HUDEP-2 (cell line): ENCODE measurements around the gene GJB1.
A peak's percentile ranks its signal among the peaks of the same experiment; 100 is the strongest.
"Not testable (repeated sequence)": the region's sequence is repeated elsewhere in the genome, so short reads cannot be mapped to it uniquely, and the experiment has no call there.

Source experiments
- DNase-seq, 76 experiments: peaks; one replicate each; lab custom pipeline; 2025; ENCODE audit not compliant: unreplicated experiment in 76 of 76; lab: John Stamatoyannopoulos, UW

Gene GJB1

DNA sequence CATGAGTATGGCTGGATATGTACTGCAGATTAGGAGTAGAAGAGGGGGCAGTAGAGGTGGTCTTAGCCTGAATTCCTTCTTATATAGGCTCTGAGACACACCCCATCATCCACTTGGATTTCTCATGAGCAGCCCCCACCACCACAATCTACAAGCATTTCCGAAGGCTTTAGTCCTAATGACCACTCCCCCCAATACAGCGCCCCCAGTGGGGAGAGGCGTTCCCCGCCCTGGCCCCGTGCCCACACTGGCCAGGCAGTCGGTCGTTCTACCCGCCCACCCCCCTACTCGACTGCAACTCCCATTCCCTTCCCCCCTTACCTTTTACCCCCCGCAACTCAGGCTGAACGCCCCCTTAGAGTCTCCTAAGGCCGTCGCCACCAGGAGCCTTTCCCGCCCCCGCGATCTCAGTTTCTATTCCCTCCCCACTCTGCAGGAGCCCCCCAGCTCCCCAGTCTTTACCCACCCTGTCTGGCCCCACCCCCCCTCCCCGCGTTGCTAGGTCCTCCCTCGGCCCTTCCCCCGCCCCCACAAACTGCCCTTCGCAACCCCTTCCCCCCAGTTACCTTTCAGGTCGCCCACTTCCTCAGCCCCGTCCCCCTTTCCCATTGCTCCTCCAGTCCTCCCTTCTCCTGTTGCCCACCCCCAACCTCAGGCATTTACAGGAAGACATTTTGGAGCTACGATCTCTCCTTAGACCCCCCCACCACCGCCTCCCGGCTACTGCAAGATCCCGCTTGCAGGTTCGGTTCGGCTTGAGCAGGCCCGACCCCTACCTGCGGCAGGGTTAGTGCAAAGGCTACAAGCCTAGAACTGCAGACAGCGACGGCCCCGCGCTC, 30.4 kb downstream of the GJB1 start:
- DNase-seq, result peak in 48 of 76 experiments; percentile 0 to 58 (median 18)

DNA sequence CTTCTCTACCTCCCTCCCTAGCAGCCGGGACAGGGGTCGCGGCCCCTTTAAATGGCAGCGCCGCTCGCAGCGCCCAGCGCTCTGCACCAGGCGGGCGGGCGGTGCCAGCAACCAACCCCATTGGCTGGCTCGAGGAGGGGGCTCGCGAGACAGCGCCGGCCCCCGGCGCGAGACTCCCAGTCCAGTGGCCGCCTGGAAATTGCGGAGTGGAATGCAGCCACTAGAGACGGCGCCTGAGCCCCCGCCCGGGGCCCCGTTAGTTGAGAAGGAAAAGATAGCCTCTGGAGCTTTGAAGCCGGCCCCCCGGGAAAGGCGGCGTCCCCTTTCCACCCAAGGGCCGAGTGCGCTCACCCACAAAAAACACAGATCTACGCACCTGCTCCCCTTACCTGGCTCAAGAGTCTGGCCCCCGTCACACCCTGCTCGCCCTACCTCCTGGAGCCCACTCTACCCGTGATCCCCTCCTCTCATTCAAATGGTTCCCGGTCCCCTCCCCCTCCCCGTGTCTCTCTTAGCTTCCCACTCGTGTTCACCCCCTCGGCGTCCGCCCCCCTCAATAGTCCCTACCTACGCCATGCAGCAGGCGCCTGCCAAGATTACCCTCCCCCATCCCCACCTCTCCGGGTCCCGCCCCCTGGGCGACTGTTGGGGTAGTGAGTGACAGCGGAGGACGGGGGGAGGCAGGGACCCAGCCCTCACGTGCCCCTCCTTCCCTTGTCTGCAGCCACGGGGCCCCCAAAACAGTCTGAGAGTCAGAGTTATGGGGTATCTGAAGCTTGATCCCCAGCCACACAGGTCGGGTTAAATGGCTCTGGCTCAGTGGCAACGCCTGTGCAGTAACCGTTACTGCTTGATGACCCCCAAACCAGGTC, 31.3 kb downstream of the GJB1 start, which contains the start of gene ZMYM3:
Gene ZMYM3 (minus strand): TSS at position 49 of the 872 bp plus-strand sequence. CDS start 885 bp downstream, outside the sequence.
- DNase-seq, result peak in 74 of 76 experiments; percentile 1 to 83 (median 61)

GRCh38 chrX:71256051-71256450, 33.0 kb downstream of the GJB1 start:
- no peak for DNase-seq

DNA sequence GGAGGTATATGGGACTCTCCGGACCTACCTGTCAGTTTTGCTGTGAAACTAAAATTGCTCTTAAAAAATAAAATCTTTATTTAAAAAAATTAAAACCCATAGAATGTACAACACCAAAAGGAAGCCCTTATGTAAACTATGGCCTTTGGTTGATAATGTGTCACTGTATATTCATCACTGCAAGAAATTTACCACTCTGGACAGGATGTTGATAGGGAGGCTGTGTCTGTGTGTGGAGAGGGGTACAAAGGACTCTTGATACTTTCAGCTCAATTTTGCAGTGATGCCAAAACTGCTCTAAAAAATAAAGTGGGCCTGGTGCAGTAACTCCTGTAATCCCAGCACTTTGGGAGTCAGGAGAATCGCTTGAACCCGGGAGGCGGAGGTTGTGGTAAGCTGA, 33.8 kb downstream of the GJB1 start:
- no peak for DNase-seq

GRCh38 chrX:71268624-71269023, 45.6 kb downstream of the GJB1 start:
- not testable (repeated sequence) for DNase-seq

GRCh38 chrX:71269801-71270395, 46.9 kb downstream of the GJB1 start:
- no peak for DNase-seq

GRCh38 chrX:71272313-71272712, 49.3 kb downstream of the GJB1 start:
- DNase-seq, result not testable (repeated sequence)
